Subcutaneous adipose tissue (tissue), 4 donors: ENCODE measurements around the gene SOX13. TPM values are rescaled to one million over a fixed set of nuclear protein-coding genes. Genes with fewer than 3 reads are reported as not detected.

ENCODE experiments used
- total RNA-seq, 4 donors: library from RNA; depleted of rRNA; stranded (reverse); fragments of >200 nt; gene quantifications; one replicate each; pipeline ENCODE4 v1.1.0, GENCODE V29; 2016
- TF ChIP-seq, protein P1 (sequence below): fragments of 450-650 bp; IDR thresholded peaks from one replicate; pipeline ENCODE4 v1.5.1; 2016; ENCODE audit warnings: low read depth, mild to moderate bottlenecking, control low read depth, antibody characterized with exemption, moderate library complexity

Gene SOX13
- total RNA-seq, 4 donors from 2014 or later, result 12.7 to 79.7 (median 25.3) TPM

DNA sequence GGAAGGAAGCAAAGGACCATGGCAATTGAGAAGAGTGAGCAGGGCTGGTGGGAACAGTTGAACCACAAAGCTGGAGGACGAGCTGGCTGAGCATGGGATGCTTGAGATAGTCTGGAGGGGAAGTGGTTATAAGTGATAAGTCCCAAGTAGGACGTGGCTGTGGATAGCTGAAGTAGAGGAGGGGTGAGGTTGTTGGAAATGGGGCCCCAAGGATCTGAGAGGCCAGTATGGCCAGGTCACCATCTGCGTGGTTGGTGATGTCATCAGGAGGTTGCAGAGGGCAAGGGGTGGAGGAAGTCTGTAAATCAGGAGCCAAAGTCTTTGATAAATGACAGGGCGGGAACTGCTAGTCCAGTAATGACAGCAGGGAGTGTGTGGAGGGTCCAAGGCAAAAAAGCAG, 104.2 kb downstream of the SOX13 start:
- TF ChIP-seq, protein P1, sequence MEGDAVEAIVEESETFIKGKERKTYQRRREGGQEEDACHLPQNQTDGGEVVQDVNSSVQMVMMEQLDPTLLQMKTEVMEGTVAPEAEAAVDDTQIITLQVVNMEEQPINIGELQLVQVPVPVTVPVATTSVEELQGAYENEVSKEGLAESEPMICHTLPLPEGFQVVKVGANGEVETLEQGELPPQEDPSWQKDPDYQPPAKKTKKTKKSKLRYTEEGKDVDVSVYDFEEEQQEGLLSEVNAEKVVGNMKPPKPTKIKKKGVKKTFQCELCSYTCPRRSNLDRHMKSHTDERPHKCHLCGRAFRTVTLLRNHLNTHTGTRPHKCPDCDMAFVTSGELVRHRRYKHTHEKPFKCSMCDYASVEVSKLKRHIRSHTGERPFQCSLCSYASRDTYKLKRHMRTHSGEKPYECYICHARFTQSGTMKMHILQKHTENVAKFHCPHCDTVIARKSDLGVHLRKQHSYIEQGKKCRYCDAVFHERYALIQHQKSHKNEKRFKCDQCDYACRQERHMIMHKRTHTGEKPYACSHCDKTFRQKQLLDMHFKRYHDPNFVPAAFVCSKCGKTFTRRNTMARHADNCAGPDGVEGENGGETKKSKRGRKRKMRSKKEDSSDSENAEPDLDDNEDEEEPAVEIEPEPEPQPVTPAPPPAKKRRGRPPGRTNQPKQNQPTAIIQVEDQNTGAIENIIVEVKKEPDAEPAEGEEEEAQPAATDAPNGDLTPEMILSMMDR, result no peak

Other genes starting within 250 kb of the SOX13 start
- gene SNRPE, start 211.5 kb upstream of the SOX13 start, total RNA-seq, result 100 to 1,000 TPM in 1 of 4 donors, 10 to 100 TPM in 3; 22.2 to 207 (median 45.7) TPM
- gene ETNK2, start 78.9 kb downstream of the SOX13 start, total RNA-seq, result 10 to 100 TPM; 12.4 to 77.8 (median 32.6) TPM
- gene REN, start 93.2 kb downstream of the SOX13 start, total RNA-seq, result not detected
- gene KISS1, start 123.4 kb downstream of the SOX13 start, total RNA-seq, result not detected
- not detected for gene GOLT1A, start 140.9 kb downstream of the SOX13 start, total RNA-seq